Measurements from ENCODE around the gene MX1. TPM values are rescaled to one million over a fixed set of nuclear protein-coding genes. Genes with fewer than 3 reads are reported as not detected.

Gene MX1
- total RNA-seq, 4 donors from 2014 or later, result 8.5 to 87.3 (median 44.8) TPM

GRCh38 chr21:41472753-41473548, 46.9 kb downstream of the MX1 start:
- ATAC-seq (ENCODE audit: low FRiP score) (no peak), DNase-seq (ENCODE audit: low spot score) (no peak)
- no peak for TF ChIP-seq CTCF (IDR thresholded peaks at IDR 0.05)

GRCh38 chr21:41475714-41476420, 49.8 kb downstream of the MX1 start:
- TF ChIP-seq CTCF (IDR thresholded peaks at IDR 0.05), result no peak
- ATAC-seq (ENCODE audit: low FRiP score), result no peak
- DNase-seq (ENCODE audit: low spot score), result no peak

- ATAC-seq (ENCODE audit: low FRiP score) (no peak), DNase-seq (ENCODE audit: low spot score) (no peak)
- no peak for TF ChIP-seq CTCF (IDR thresholded peaks at IDR 0.05)
These were observed 51.7 kb downstream of the MX1 start for GRCh38 chr21:41477641-41478318.

GRCh38 chr21:41478319-41479177, 52.5 kb downstream of the MX1 start:
- no peak for TF ChIP-seq CTCF (IDR thresholded peaks at IDR 0.05)
- ATAC-seq (ENCODE audit: low FRiP score) (no peak), DNase-seq (ENCODE audit: low spot score) (no peak)

- TF ChIP-seq CTCF (IDR thresholded peaks at IDR 0.05), result no peak
- ATAC-seq (ENCODE audit: low FRiP score) (no peak), DNase-seq (ENCODE audit: low spot score) (no peak)
These were observed 53.6 kb downstream of the MX1 start for GRCh38 chr21:41479686-41480085.

- TF ChIP-seq CTCF (IDR thresholded peaks at IDR 0.05), result no peak
- ATAC-seq (ENCODE audit: low FRiP score) (no peak), DNase-seq (ENCODE audit: low spot score) (no peak)
These were observed 54.1 kb downstream of the MX1 start for GRCh38 chr21:41480086-41480690.

Data from omental fat pad (tissue), 4 donors.